Brain pericyte (primary cell): ENCODE measurements around the gene ZNF681.
"Not testable (repeated sequence)": the region's sequence is repeated elsewhere in the genome, so short reads cannot be mapped to it uniquely, and the experiment has no call there.

Source experiments
- DNase-seq: peaks from one replicate; pipeline ENCODE4 v3.0.0-alpha.2; 2012; ENCODE audit warnings: low read depth, low spot score

Gene ZNF681

DNA sequence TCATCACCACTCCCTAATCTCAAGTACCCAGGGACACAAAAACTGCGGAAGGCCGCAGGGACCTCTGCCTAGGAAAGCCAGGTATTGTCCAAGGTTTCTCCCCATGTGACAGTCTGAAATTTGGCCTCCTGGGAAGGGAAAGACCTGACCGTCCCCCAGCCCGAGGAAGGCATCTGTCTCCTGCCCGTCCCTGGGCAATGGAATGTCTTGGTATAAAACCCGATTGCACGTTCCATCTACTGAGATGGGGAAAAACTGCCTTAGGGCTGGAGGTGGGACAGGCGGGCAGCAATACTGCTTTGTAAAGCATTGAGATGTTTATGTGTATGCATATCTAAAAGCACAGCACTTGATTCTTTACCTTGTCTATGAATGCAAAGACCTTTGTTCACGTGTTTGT is 65.8 kb downstream of the ZNF681 start:
- not testable (repeated sequence) for DNase-seq
